Brain microvascular endothelial cell (primary cell): Measurements from ENCODE around the gene PTPRN2.
A peak's percentile ranks its signal among the peaks of the same experiment; 100 is the strongest.

ENCODE experiments used
- DNase-seq: peaks from one replicate; pipeline ENCODE4 v3.0.0-alpha.2; 2020
- H3K27ac ChIP-seq: fragments of 250-450 bp; sonication (Bioruptor Pico); 2 replicates; pipeline ENCODE4 v1.5.1; 2020; ENCODE audit warnings: mild to moderate bottlenecking, moderate library complexity
- H3K27me3 ChIP-seq: fragments of 250-450 bp; sonication (Bioruptor Pico); replicated peaks from 2 replicates; pipeline ENCODE4 v1.5.1; 2020; ENCODE audit warnings: mild to moderate bottlenecking
- H3K36me3 ChIP-seq: fragments of 250-450 bp; sonication (Bioruptor Pico); replicated peaks from 2 replicates; pipeline ENCODE4 v1.5.1; 2020; ENCODE audit warnings: mild to moderate bottlenecking
- H3K4me3 ChIP-seq: 2 replicates; pipeline ENCODE4 v1.5.1; 2011; ENCODE audit warnings: low read depth, mild to moderate bottlenecking, control low read depth, low read length, moderate library complexity
- in situ Hi-C: cut with HindIII; loops from 2 replicates; pipeline ENCODE4 v1.10.0; 2017; ENCODE audit warnings: low sequenced_read_pairs, low pct_ligation_motif_present
- TF ChIP-seq, protein P1 (sequence below): IDR thresholded peaks from 2 replicates; pipeline ENCODE4 v1.5.1; 2011; ENCODE audit warnings: low read depth, mild to moderate bottlenecking, moderate library complexity, low read length, control low read depth, inconsistent platforms; ENCODE audit errors: missing control alignments

Gene PTPRN2

DNA sequence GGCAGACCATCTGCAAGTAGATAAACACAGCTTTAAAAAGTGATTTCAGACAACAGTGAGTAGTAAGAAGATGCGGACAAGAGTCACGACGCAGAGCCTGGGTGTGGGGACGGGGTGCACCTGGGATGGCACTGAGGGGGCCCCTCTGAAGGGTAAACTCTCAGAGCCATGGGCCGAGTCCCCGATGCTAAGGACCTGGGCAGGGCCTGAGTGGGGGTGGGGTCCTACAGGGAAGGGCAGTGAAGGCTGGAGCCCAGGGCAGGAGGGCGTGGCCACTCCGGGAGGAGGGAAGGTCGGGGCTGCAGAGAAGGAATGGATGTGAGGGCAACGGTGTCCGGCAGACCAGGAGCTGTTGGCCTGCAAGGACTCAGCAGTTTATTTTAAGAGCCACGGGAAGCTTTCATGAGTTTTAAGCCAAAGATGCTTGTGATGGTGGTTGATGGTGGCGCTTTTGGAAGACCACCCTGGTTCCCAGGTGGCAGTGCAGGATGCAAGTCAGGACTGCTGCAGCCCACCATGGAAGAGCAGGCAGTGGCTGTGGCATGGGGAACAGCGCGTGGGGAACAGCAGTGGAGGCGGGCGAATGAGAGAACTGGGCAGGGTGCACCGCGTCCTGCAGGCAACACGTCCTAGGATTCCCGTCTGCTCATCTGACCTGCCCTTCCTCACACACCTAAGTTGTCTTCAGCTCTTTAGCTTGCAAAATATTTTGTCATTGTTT lies 954.0 kb downstream of the PTPRN2 start:
- no peaks in the 10 kb centered on the region for H3K27me3 ChIP-seq
- TF ChIP-seq, protein P1, sequence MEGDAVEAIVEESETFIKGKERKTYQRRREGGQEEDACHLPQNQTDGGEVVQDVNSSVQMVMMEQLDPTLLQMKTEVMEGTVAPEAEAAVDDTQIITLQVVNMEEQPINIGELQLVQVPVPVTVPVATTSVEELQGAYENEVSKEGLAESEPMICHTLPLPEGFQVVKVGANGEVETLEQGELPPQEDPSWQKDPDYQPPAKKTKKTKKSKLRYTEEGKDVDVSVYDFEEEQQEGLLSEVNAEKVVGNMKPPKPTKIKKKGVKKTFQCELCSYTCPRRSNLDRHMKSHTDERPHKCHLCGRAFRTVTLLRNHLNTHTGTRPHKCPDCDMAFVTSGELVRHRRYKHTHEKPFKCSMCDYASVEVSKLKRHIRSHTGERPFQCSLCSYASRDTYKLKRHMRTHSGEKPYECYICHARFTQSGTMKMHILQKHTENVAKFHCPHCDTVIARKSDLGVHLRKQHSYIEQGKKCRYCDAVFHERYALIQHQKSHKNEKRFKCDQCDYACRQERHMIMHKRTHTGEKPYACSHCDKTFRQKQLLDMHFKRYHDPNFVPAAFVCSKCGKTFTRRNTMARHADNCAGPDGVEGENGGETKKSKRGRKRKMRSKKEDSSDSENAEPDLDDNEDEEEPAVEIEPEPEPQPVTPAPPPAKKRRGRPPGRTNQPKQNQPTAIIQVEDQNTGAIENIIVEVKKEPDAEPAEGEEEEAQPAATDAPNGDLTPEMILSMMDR, result no peak
- H3K4me3 ChIP-seq, result no peak overlapping the region
- DNase-seq, result no peak
- no peak overlapping the region for H3K27ac ChIP-seq
- no peaks in the 10 kb centered on the region for H3K36me3 ChIP-seq
- in situ Hi-C loops, result no loop called here

DNA sequence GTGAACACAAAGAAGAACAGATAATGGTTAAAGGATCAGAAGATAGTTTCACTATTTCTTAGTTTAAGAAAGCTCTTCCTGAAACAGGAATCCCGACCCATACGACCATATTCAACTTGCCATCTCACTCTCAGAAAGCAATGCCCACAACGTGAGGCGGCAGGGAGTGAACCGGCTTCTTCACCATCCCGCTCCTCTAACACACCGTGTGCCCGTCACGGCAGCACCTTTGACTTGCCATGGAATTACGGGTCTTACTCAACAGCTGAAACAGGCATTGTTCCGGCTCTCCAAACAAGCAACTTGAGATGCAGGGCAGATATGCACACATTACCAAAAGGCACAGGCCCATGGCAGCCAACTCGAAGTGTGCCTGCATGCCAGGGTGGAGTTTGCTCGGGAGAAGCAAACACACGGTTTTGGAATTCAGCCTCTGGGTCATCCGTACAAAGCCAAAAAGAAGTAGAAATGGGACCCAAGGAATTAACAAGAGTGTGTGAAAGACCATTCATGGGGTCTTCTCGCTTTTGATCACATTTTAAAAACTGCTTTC lies 957.2 kb downstream of the PTPRN2 start:
- H3K27ac ChIP-seq, result no peak overlapping the region
- H3K27me3 ChIP-seq, result no peaks in the 10 kb centered on the region
- no peak for DNase-seq
- H3K4me3 ChIP-seq, result no peak overlapping the region
- no peaks in the 10 kb centered on the region for H3K36me3 ChIP-seq
- in situ Hi-C loops, result no loop called here
- TF ChIP-seq, protein P1, result no peak

DNA sequence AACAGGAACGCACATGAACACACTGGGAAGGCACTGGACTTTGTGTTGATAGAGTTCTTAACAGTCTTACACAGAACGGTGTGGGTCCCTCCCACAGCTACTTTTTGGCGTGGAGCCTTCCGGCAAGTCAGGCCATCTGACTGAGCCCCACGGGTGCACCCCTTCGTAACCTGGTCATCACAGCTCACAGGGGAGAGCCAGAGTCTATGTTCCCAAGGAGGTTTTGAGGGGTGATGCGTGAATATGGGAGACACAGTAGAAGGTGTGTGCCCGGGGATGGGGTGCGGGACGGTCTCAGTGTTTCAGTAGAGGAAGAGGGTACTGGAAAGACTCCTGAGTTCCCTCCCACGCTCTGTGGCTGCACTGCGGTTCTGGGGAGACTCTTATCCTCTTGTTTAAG lies 959.2 kb downstream of the PTPRN2 start:
- no peaks in the 10 kb centered on the region for H3K36me3 ChIP-seq
- in situ Hi-C loops, result no loop called here
- H3K27ac ChIP-seq, result no peak overlapping the region

DNA sequence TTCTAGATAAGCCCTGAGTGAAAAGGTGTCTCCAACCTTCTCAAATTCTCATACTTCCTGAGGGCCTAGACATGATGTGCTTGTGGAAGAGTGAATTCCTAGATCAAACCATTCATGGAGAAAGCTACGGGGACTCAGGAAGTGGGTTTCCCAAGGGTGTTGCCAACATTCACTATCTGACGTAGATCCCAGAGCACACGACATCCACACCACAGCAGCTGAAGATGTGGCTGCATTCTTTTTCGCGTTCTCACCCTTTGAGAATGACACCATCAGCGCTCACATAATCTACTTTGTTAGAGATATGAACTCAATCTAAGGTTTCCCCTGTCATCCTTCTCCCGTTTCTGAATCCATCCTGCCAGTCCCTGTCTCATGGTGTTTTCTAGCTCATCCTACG lies 960.0 kb downstream of the PTPRN2 start:
- Histone ChIP-seq H3K4me3 (no peak overlapping the region), H3K27ac (no peak overlapping the region), H3K27me3 (no peaks in the 10 kb centered on the region), H3K36me3 (no peaks in the 10 kb centered on the region)
- DNase-seq, result peak; percentile 47
- TF ChIP-seq, protein P1, result no peak
- in situ Hi-C loops, result no loop called here

More for the DNA sequence above, 959.2 kb downstream of the PTPRN2 start:
- TF ChIP-seq, protein P1, result no peak
- no peak for DNase-seq
- Histone ChIP-seq H3K4me3 (no peak overlapping the region), H3K27me3 (no peaks in the 10 kb centered on the region)

DNA sequence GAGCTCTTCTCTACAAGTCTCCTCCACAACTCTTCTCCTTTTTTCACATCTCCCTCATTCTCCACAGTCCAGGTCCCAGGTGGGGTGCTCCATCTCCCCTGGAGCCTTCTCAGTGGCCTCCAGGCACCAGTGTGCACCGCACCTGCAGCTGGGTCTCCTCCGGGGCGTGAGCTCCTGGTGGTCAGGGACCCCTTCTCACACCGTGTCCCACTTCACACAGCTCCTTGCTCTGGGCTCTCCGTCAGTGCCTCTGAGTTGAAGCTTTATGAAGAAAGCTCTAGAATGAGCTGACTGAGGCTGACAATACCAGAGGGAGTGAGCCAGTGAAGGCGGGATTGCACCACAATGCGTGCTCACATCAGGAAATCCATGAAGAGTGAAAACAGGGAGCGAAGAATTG lies 960.6 kb downstream of the PTPRN2 start:
- H3K27me3 ChIP-seq, result no peaks in the 10 kb centered on the region
- in situ Hi-C loops, result no loop called here
- H3K4me3 ChIP-seq, result no peak overlapping the region
- H3K36me3 ChIP-seq, result no peaks in the 10 kb centered on the region
- no peak overlapping the region for H3K27ac ChIP-seq
- TF ChIP-seq, protein P1, result no peak
- DNase-seq, result no peak
